SK-N-MC (cell line): Measurements from ENCODE around the gene OPRM1.

ENCODE experiments used
- EZH2 ChIP-seq: fragments of 200-600 bp; sonication (generic); IDR thresholded peaks from one replicate; pipeline ENCODE4 v1.6.1; 2017; ENCODE audit warnings: antibody characterized with exemption
- FOXP2 ChIP-seq: optimal IDR thresholded peaks from 2 replicates; pipeline ENCODE3; 2011; ENCODE audit warnings: mild to moderate bottlenecking, moderate library complexity; ENCODE audit not compliant: insufficient read depth; ENCODE audit errors: extremely low read length, control extremely low read depth

GRCh38 chr6:154092326-154092962 is 53.4 kb downstream of the OPRM1 start:
- TF ChIP-seq EZH2, result no peak
- TF ChIP-seq FOXP2, result no peak
